MM.1S (cell line): Measurements from ENCODE around the gene HOXD9.

Experiments
- DNase-seq: peaks from one replicate; pipeline ENCODE4 v3.0.0-alpha.2; 2015
- H2AFZ ChIP-seq: fragments of 300-600 bp; sonication (generic); 2 replicates; pipeline ENCODE4 v1.6.0; 2016; ENCODE audit warnings: antibody characterized with exemption, low read length
- H3F3A ChIP-seq: fragments of 300-600 bp; sonication (generic); 2 replicates; pipeline ENCODE4 v1.6.1; 2016; ENCODE audit warnings: mild to moderate bottlenecking, antibody characterized with exemption, low read length, moderate library complexity, mixed read lengths; ENCODE audit not compliant: insufficient read depth
- H3K27ac ChIP-seq: fragments of 300-600 bp; sonication (generic); 2 replicates; pipeline ENCODE4 v1.5.1; 2016; ENCODE audit warnings: mild to moderate bottlenecking, low read length
- H3K27me3 ChIP-seq: fragments of 300-600 bp; sonication (generic); replicated peaks from 2 replicates; pipeline ENCODE4 v1.6.0; 2016; ENCODE audit warnings: low read length; ENCODE audit not compliant: insufficient read depth
- H3K36me3 ChIP-seq: fragments of 300-600 bp; sonication (generic); replicated peaks from 2 replicates; pipeline ENCODE4 v1.6.1; 2016; ENCODE audit warnings: mild to moderate bottlenecking, low read length, mixed read lengths; ENCODE audit not compliant: insufficient read depth
- H3K4me1 ChIP-seq: fragments of 300-600 bp; sonication (generic); 2 replicates; pipeline ENCODE4 v1.6.1; 2016; ENCODE audit warnings: low read length, mixed read lengths
- H3K4me2 ChIP-seq: fragments of 300-600 bp; sonication (generic); 2 replicates; pipeline ENCODE4 v1.6.0; 2016; ENCODE audit warnings: low read depth, low read length
- H3K4me3 ChIP-seq: fragments of 300-600 bp; sonication (generic); 2 replicates; pipeline ENCODE4 v1.5.1; 2016; ENCODE audit warnings: low read length, mixed read lengths
- H3K79me2 ChIP-seq: fragments of 300-600 bp; sonication (generic); 2 replicates; pipeline ENCODE4 v1.6.1; 2016; ENCODE audit warnings: mixed run types, low read length, mixed read lengths
- H3K9ac ChIP-seq: fragments of 300-600 bp; sonication (generic); 2 replicates; pipeline ENCODE4 v1.6.1; 2016; ENCODE audit warnings: low read length, mixed read lengths
- H3K9me2 ChIP-seq: fragments of 300-600 bp; sonication (generic); replicated peaks from 2 replicates; pipeline ENCODE4 v1.6.1; 2016; ENCODE audit warnings: mild to moderate bottlenecking, low read length, mixed read lengths; ENCODE audit not compliant: insufficient read depth
- H3K9me3 ChIP-seq: fragments of 300-600 bp; sonication (generic); replicated peaks from 2 replicates; pipeline ENCODE4 v1.6.1; 2016; ENCODE audit warnings: mild to moderate bottlenecking, low read length, mixed read lengths; ENCODE audit not compliant: insufficient read depth
- H4K20me1 ChIP-seq: fragments of 300-600 bp; sonication (generic); 2 replicates; pipeline ENCODE4 v1.6.1; 2016; ENCODE audit warnings: mild to moderate bottlenecking, low read length, moderate library complexity, mixed read lengths; ENCODE audit not compliant: insufficient read depth
- CTCF ChIP-seq: fragments of 300-600 bp; sonication (generic); IDR thresholded peaks from 2 replicates; pipeline ENCODE4 v1.5.1; 2016; ENCODE audit warnings: antibody characterized with exemption, low read length, mixed read lengths
- EZH2 ChIP-seq: fragments of 300-600 bp; sonication (generic); optimal IDR thresholded peaks from 2 replicates; pipeline ENCODE3; 2017; ENCODE audit warnings: low read depth, mild to moderate bottlenecking, antibody characterized with exemption, low read length, mixed read lengths
- EZH2phosphoT487 ChIP-seq: fragments of 300-600 bp; sonication (generic); IDR thresholded peaks from 2 replicates; pipeline ENCODE4 v1.6.1; 2018; ENCODE audit warnings: antibody characterized with exemption, low read length

The HOXD9 gene

GRCh38 chr2:176146101-176146500 lies 23.6 kb downstream of the HOXD9 start:
- DNase-seq, result no peak
- no peak overlapping the region for H3K9ac ChIP-seq
- no peak overlapping the region for H3K27ac ChIP-seq
- peaks cover 15% of the 10 kb centered on the region for H3K27me3 ChIP-seq
- no peaks in the 10 kb centered on the region for H3K36me3 ChIP-seq
- H3K4me3 ChIP-seq, result no peak overlapping the region
- no peaks in the 10 kb centered on the region for H3K4me1 ChIP-seq
- TF ChIP-seq EZH2, result no peak
- TF ChIP-seq CTCF, result no peak
- no peak for TF ChIP-seq EZH2phosphoT487
- H3F3A ChIP-seq, result no peaks in the 10 kb centered on the region
- H3K9me2 ChIP-seq, result no peaks in the 10 kb centered on the region
- no peak overlapping the region for H2AFZ ChIP-seq
- H3K79me2 ChIP-seq, result no peaks in the 10 kb centered on the region
- H4K20me1 ChIP-seq, result no peaks in the 10 kb centered on the region
- H3K9me3 ChIP-seq, result no peaks in the 10 kb centered on the region
- no peak overlapping the region for H3K4me2 ChIP-seq

- Histone ChIP-seq H3K27ac (no peak overlapping the region), H3K36me3 (no peaks in the 10 kb centered on the region), H4K20me1 (no peaks in the 10 kb centered on the region), H3K9ac (no peak overlapping the region), H3K79me2 (no peaks in the 10 kb centered on the region), H3K9me2 (no peaks in the 10 kb centered on the region), H3K4me2 (no peak overlapping the region), H3K27me3 (peaks cover 15% of the 10 kb centered on the region), H3K9me3 (no peaks in the 10 kb centered on the region), H3F3A (no peaks in the 10 kb centered on the region), H3K4me1 (no peaks in the 10 kb centered on the region), H3K4me3 (no peak overlapping the region), H2AFZ (no peak overlapping the region)
- DNase-seq, result no peak
- TF ChIP-seq CTCF, result no peak
- no peak for TF ChIP-seq EZH2
- TF ChIP-seq EZH2phosphoT487, result no peak
Observed at GRCh38 chr2:176146645-176147044, 24.1 kb downstream of the HOXD9 start.

GRCh38 chr2:176147210-176147799 lies 24.8 kb downstream of the HOXD9 start:
- Histone ChIP-seq H3K36me3 (no peaks in the 10 kb centered on the region), H3K79me2 (no peaks in the 10 kb centered on the region), H3K9ac (no peak overlapping the region), H3K4me1 (no peaks in the 10 kb centered on the region), H2AFZ (no peak overlapping the region), H3K9me3 (no peaks in the 10 kb centered on the region), H3K27ac (no peak overlapping the region), H3K4me3 (no peak overlapping the region), H3K27me3 (peaks cover 15% of the 10 kb centered on the region), H3K4me2 (no peak overlapping the region), H4K20me1 (no peaks in the 10 kb centered on the region), H3F3A (no peaks in the 10 kb centered on the region), H3K9me2 (no peaks in the 10 kb centered on the region)
- no peak for TF ChIP-seq EZH2
- TF ChIP-seq EZH2phosphoT487, result no peak
- no peak for TF ChIP-seq CTCF
- no peak for DNase-seq
